Measurements from ENCODE around the gene ZNF836. TPM values are rescaled to one million over a fixed set of nuclear protein-coding genes. Genes with fewer than 3 reads are reported as not detected.

ZNF836 gene
- total and polyA plus RNA-seq, 9 of the 15 experiments (the other 6 are each of a cell fraction or from before 2014, with no cell fraction given) = 0.24 to 0.69 (median 0.64) TPM; not detected in 2

DNA sequence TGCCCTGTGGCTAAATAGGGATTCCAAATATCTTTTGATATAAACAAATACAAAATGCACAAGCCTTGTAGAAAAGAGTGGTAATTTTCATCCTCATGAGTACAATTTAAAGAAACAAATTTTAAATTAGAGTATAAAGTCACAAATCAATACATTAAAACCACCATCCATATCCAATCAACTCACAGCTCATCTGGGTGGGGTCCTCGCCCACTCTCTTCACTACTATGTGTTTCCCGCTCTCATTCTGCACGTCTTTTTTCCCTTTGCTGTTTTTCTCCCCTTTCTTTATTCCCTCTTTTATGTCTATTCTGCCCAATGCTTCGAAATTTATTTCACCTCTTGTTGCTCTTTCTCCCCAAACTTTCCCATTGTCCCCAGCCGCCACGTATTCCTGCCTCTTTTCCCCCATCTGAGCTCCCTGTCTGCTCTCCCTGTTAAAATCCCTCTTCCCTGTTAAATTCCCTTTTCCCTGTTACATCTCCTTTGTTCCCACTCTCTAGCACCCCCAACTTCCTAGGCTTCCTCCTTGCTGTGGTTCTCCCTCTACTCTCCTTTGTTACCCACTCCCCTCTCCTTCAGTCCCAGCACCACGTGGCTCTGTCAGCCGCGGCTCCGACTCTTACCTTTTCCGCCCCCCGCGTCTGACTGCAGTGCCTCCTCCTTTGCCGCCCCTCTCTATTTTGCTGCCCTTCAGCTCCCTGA lies 33.0 kb downstream of the ZNF836 start (continued):
- TF ChIP-seq, protein P1, sequence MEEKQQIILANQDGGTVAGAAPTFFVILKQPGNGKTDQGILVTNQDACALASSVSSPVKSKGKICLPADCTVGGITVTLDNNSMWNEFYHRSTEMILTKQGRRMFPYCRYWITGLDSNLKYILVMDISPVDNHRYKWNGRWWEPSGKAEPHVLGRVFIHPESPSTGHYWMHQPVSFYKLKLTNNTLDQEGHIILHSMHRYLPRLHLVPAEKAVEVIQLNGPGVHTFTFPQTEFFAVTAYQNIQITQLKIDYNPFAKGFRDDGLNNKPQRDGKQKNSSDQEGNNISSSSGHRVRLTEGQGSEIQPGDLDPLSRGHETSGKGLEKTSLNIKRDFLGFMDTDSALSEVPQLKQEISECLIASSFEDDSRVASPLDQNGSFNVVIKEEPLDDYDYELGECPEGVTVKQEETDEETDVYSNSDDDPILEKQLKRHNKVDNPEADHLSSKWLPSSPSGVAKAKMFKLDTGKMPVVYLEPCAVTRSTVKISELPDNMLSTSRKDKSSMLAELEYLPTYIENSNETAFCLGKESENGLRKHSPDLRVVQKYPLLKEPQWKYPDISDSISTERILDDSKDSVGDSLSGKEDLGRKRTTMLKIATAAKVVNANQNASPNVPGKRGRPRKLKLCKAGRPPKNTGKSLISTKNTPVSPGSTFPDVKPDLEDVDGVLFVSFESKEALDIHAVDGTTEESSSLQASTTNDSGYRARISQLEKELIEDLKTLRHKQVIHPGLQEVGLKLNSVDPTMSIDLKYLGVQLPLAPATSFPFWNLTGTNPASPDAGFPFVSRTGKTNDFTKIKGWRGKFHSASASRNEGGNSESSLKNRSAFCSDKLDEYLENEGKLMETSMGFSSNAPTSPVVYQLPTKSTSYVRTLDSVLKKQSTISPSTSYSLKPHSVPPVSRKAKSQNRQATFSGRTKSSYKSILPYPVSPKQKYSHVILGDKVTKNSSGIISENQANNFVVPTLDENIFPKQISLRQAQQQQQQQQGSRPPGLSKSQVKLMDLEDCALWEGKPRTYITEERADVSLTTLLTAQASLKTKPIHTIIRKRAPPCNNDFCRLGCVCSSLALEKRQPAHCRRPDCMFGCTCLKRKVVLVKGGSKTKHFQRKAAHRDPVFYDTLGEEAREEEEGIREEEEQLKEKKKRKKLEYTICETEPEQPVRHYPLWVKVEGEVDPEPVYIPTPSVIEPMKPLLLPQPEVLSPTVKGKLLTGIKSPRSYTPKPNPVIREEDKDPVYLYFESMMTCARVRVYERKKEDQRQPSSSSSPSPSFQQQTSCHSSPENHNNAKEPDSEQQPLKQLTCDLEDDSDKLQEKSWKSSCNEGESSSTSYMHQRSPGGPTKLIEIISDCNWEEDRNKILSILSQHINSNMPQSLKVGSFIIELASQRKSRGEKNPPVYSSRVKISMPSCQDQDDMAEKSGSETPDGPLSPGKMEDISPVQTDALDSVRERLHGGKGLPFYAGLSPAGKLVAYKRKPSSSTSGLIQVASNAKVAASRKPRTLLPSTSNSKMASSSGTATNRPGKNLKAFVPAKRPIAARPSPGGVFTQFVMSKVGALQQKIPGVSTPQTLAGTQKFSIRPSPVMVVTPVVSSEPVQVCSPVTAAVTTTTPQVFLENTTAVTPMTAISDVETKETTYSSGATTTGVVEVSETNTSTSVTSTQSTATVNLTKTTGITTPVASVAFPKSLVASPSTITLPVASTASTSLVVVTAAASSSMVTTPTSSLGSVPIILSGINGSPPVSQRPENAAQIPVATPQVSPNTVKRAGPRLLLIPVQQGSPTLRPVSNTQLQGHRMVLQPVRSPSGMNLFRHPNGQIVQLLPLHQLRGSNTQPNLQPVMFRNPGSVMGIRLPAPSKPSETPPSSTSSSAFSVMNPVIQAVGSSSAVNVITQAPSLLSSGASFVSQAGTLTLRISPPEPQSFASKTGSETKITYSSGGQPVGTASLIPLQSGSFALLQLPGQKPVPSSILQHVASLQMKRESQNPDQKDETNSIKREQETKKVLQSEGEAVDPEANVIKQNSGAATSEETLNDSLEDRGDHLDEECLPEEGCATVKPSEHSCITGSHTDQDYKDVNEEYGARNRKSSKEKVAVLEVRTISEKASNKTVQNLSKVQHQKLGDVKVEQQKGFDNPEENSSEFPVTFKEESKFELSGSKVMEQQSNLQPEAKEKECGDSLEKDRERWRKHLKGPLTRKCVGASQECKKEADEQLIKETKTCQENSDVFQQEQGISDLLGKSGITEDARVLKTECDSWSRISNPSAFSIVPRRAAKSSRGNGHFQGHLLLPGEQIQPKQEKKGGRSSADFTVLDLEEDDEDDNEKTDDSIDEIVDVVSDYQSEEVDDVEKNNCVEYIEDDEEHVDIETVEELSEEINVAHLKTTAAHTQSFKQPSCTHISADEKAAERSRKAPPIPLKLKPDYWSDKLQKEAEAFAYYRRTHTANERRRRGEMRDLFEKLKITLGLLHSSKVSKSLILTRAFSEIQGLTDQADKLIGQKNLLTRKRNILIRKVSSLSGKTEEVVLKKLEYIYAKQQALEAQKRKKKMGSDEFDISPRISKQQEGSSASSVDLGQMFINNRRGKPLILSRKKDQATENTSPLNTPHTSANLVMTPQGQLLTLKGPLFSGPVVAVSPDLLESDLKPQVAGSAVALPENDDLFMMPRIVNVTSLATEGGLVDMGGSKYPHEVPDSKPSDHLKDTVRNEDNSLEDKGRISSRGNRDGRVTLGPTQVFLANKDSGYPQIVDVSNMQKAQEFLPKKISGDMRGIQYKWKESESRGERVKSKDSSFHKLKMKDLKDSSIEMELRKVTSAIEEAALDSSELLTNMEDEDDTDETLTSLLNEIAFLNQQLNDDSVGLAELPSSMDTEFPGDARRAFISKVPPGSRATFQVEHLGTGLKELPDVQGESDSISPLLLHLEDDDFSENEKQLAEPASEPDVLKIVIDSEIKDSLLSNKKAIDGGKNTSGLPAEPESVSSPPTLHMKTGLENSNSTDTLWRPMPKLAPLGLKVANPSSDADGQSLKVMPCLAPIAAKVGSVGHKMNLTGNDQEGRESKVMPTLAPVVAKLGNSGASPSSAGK (IDR thresholded peaks at IDR 0.05) = peak; percentile 88
- TF ChIP-seq NR1H2 (CRISPR knock-in tag; IDR thresholded peaks at IDR 0.05) = no peak
- no peak for TF ChIP-seq JUND (IDR thresholded peaks at IDR 0.05; ENCODE audit: borderline replicate concordance, low read depth, low read length)
- TF ChIP-seq JUND (tag; IDR thresholded peaks at IDR 0.05; ENCODE audit: borderline replicate concordance, low read depth, low read length) = no peak
- no peak for TF ChIP-seq TAF1 (IDR thresholded peaks at IDR 0.05; ENCODE audit: control insufficient read depth, extremely low read depth, insufficient read depth, low read length, severe bottlenecking)
- TF ChIP-seq NFRKB (IDR thresholded peaks at IDR 0.05; ENCODE audit: low read depth) = no peak
- no peak for TF ChIP-seq RBM14 (IDR thresholded peaks at IDR 0.05; ENCODE audit: borderline replicate concordance, insufficient read depth, low read depth, low read length)
- TF ChIP-seq, protein P2, sequence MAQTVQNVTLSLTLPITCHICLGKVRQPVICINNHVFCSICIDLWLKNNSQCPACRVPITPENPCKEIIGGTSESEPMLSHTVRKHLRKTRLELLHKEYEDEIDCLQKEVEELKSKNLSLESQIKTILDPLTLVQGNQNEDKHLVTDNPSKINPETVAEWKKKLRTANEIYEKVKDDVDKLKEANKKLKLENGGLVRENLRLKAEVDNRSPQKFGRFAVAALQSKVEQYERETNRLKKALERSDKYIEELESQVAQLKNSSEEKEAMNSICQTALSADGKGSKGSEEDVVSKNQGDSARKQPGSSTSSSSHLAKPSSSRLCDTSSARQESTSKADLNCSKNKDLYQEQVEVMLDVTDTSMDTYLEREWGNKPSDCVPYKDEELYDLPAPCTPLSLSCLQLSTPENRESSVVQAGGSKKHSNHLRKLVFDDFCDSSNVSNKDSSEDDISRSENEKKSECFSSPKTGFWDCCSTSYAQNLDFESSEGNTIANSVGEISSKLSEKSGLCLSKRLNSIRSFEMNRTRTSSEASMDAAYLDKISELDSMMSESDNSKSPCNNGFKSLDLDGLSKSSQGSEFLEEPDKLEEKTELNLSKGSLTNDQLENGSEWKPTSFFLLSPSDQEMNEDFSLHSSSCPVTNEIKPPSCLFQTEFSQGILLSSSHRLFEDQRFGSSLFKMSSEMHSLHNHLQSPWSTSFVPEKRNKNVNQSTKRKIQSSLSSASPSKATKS (CRISPR knock-in tag; IDR thresholded peaks at IDR 0.05) = no peak
- no peak for TF ChIP-seq ZZZ3 (IDR thresholded peaks at IDR 0.05)
- TF ChIP-seq CTBP1 (IDR thresholded peaks at IDR 0.05; ENCODE audit: borderline replicate concordance) = no peak
- TF ChIP-seq HMG20A (CRISPR knock-in tag; conservative IDR thresholded peaks at IDR 0.05) = no peak
- no peak for TF ChIP-seq NEUROD1 (IDR thresholded peaks at IDR 0.05; ENCODE audit: borderline replicate concordance, low read depth, low read length, partially characterized antibody)
- TF ChIP-seq PHF8 (IDR thresholded peaks at IDR 0.05; ENCODE audit: borderline replicate concordance, low read length) = no peak

Data from K562 (cell line).